ENCODE results near the gene PRG2.

The PRG2 gene

DNA sequence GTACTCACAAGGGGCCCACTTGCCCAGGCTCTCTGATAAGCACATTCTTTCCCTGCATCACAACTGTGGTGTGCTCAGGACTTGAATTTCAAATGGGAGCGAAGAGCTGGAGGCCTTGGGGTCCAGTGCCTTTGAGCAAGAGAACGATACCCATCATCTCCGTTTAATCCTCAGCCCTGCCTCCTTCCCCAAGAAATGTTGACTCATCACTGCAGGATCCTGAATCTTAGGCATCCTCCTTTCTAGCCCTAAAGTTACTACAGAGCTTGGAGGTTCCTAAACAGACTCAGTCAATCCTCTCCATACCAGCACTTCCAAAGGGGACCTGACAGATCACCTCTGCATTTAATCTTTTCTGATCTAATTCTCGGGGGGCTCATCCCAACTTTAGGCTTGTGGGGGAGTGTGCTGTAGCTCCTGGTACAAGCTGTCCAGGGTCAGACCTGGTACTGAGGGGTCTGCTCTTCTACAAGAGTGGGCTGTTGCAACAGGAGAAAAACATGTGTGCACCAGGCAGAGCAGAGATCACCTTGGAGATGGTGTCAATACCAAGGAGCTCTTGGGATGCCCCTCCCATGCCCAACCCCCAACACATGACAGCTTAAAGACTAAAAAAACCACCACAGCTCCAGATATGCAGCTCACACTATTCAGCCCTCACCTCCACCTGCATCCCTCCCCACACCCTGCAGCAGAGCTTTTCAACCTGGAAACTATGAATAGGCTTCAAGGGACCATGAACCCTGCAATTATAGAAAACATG, 3.9 kb upstream of the PRG2 start:
- DNase-seq, result no peak

- no peak for DNase-seq
These were observed 2.3 kb upstream of the PRG2 start for GRCh38 chr11:57392763-57393105.

GRCh38 chr11:57392066-57392762, 1.8 kb upstream of the PRG2 start:
- no peak for DNase-seq

- DNase-seq, result no peak
These were observed 1.1 kb upstream of the PRG2 start for GRCh38 chr11:57391539-57391938.

GRCh38 chr11:57391111-57391510, 661 bp upstream of the PRG2 start:
- no peak for DNase-seq

DNA sequence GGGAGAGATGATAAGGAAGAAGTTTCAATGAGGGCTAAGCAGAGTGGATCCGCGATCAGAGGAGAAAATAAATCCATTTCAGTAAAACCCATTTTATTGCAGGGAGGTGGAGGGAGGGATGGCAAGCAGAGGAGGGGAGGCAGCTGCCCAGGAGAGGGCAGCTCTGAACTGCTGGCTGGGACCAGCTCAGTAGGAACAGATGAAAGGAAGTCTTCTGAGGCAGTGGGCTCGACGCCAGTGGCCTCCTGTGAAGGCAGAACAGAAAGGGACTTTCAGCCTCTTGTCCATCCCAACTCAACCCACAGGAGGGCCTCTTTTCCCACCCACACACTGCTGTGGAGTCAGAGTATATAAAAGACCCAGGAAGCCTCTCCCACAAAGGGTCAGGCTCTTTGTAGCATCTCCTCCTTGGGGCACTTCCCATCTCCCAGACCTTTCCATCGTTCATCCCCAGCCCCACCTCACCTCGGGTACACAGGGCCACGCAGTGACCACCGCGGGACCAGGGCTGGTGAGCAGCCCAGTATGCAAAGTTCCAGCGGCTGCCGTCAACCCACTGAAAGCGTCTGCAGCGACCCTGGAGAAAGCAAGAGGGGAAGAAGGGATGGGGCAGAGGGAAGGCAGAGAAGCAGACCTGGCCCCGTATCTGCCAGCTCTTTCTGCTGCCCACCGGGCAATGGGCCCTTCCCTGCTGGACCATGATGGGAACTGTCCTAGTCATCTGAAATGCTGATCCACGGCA, 3.0 kb downstream of the PRG2 start:
- DNase-seq, result no peak

DNA sequence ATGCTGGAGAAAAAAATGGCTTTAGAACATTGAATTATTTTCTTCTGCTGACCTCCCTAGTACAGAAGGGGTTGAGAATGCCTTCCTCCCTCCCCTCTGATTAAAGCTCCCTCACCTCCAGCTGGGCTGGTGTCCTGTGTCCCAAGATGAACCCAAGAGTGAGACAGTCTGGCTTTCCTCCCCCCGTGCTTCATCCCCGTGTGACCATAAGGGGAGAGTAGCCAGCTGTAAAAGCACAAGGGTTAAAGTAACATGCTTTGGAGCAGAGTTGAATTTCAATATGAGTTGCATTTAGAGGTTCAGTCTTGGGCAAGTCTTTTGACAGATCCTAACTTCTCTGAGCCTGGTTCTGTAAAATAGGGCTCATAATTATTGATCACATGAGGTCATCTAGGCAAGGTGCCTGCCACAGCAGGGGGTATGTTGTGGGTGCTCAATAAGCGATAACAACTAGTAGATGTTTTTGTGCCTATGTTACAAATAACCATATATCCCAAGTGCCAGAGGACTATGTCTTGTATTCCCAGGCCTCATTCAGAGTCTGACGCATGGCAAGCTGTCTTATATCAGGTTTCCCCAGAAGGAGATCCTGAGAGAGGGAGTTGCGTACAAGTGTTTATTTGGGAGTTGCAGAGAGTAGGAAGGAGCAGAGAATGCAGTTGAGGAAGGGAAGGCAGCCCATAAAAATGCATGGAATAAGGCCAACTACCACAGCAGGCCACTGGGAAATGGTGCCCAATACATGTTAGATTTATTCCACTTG, 4.1 kb downstream of the PRG2 start:
- DNase-seq, result no peak

DNA sequence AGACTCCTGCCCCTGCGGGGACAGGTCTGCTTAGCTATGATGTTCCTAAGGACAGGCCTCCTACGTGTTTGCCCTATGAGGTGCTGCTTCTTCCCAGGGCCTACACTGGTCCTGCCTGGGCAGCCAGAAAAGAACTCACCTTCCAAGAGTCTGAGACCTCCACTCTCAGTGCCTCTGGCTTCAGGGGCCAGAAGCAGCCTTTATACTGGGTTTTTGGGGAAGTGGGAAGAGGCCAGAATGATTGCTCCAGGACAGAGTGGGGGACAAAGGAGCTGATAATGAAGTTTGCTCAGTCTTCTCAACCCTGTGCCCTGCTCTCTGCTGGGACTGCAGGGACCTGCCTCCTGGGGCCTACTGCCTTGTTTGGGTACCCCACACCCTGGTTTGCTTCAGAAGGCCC, 9.5 kb downstream of the PRG2 start, which contains the start of gene PRG3:
Gene PRG3, minus strand, starts transcription at position 176 of the 400 bp plus-strand sequence. CDS start 442 bp downstream, outside the sequence.
- DNase-seq, result no peak

GRCh38 chr11:57379732-57380131, 10.7 kb downstream of the PRG2 start:
- DNase-seq, result no peak

- no peak for DNase-seq
These were observed 12.3 kb downstream of the PRG2 start for GRCh38 chr11:57378186-57378585.

- no peak for DNase-seq
These were observed 13.3 kb downstream of the PRG2 start for GRCh38 chr11:57377107-57377506.

- DNase-seq, result no peak
These were observed 14.1 kb downstream of the PRG2 start for GRCh38 chr11:57376095-57377090.

DNA sequence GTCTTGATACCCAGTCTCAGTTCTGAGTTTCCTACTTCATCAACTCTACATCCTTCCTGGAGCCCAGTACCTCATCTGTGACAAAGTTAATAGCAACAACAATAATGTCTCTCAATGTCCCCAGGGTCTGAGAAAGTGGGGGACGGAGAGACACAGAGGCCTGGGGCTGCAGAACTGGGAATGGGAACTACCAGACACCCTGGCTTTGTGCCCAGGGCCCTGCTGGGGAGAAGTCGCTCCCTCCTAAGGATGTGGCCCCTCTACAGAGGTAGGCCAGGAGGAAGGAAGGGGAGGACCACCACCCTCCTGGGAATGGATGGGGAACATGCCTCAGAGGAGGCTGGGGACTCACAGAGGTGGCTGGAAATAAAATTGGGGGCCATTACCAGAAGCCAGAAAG, 15.0 kb downstream of the PRG2 start:
- no peak for DNase-seq

DNA sequence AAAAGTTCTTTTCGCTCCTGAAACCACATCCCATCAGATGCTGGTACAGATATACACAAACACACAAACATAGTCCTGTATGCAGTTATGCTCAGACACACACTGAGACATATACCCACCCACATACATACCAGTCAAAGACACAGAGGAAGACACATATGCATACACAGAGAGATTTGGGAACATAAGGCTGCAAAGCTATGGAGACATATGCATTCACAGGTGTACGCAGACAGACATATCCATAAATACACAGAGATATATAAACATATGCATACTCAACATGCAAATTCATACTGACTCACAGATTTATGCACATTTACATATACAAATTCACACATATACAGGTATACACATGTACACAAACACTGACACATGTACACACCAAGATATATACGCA, 15.5 kb downstream of the PRG2 start:
- DNase-seq, result no peak

DNA sequence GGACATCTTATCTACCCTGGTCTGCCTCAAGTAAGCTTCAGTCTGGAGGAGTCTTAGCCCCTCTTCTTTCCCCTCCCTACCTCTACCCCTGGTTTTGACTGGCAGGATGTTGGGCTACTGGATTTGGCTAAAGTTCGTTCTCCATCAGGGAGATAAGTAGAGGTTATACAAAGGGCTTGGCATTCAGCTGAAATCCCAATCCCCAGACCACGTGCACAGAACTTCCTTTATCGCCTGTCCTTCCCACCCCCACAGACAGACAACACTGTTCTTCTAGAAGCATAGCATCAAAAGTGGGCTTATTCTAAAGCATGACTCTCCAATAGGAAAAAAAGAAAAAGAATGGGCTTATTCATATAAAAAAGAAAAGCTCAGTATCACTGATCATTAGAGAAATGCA, 17.3 kb downstream of the PRG2 start:
- no peak for DNase-seq

DNA sequence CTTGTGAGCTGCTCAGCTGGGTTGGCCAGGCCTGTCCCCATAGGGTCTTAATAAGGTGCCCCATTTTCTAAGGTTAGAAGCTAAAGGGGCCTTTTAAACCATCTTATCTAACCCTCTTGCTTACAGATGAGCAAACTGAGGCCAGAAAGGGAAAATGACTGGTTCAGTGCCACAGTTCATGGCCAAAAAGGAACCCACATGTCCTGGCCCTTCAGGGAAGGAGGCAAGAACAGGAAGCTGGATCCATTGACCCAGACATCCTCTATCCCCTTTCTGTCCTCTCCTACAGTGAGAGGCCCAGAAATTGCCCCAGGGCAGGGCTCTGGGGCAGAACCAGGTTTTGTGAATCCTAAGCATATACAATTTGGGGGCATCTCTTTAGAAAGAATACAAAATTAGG, 19.5 kb downstream of the PRG2 start:
- DNase-seq, result no peak

GRCh38 chr11:57370251-57370650, 20.2 kb downstream of the PRG2 start:
- DNase-seq, result no peak

GRCh38 chr11:57368845-57369232, 21.6 kb downstream of the PRG2 start:
- DNase-seq, result no peak

DNA sequence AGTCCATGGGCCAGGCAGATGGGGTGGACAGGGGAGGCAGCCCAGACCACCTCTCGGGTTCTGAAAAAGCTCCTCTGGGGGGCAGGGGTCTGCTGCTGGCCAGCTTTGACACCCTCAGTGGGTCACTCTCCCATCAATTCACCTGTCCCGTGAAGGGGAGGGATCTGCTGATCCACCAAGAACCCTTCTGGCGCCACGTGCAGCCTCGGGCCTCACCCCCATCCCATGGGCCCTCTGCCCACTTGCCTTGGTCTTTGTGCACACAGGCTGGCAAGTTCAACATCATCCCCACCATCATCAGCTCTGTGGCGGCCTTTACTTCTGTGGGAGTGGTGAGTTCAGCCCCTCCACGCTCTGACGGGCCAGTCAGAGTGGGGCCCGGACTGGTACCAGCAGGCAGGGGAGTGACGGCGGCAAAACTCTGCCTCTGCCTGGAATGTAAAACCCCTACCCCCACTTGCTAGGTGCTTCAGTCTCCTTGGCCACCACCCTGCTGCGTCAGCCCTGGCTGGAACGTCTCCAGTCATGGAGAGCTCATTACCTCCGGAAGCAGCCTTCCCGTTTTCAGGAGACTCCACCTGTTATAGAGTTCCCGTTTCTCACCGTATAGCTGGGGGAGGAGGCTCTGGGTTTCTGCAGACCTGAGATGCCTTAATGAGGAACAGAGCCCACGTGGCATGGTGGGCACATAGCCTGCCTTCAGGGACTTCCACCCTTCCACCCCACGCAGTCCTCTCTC, 22.2 kb downstream of the PRG2 start:
- DNase-seq, result no peak

DNA sequence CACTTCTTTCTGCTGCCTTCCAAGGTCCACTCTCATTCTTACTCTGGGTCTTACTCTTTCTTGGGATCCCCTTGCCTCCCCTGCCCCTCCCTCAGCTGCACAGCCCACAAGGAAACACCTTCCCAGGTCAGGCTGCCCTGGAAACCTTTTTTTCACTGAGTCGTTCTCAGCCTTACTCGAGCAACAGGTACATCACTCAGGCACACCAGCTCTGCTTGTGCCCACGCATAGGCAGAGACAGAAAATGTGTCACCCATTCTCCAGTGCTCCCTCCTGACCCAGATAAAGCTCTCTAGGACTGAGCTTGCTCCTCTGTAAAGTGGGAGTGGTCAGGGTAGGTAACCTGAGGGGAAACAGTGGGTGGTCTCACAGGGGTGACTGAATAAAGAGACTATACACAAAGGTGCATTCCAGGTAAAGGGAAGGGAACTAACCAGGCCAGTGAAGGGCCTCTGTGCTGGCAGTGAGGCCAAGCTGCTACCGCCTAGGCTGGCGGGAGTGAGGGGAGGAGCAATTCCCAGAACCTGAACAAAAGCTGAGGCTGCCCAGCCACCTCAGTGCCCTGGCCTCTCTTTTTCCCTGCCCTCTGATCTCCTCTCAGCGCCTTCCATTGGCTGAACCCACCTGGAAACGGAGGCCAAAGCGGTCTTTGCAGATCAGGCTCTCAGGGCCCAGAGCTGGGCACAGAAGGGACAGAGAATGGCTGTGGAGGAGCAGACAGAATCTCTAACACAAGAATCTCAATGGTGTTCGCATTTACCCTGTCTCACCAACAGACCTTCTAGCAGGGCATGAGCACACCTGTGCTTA, 25.4 kb downstream of the PRG2 start:
- DNase-seq, result no peak

Data from activated CD4-positive, alpha-beta T cell treated with anti-CD3 and anti-CD28 coated beads for 4 hours (primary cell).